Type B pancreatic cell (in vitro differentiated cells): ENCODE data around the gene RASGEF1C. TPM values are rescaled to one million over a fixed set of nuclear protein-coding genes. Genes with fewer than 3 reads are reported as not detected.

Experiments used
- DNase-seq: peaks from one replicate; pipeline ENCODE4 v3.0.0; 2021; ENCODE audit warnings: mixed read lengths; ENCODE audit not compliant: unreplicated experiment; ENCODE audit errors: extremely low spot score
- H3K27ac Mint-ChIP-seq: 2 replicates; pipeline ENCODE4 v1.8.0; 2021; ENCODE audit warnings: mild to moderate bottlenecking, mixed read lengths
- H3K27me3 Mint-ChIP-seq: 2 replicates; pipeline ENCODE4 v1.8.0; 2021; ENCODE audit warnings: mixed read lengths
- H3K36me3 Mint-ChIP-seq: 2 replicates; pipeline ENCODE4 v1.8.0; 2021; ENCODE audit warnings: mixed read lengths
- H3K4me1 Mint-ChIP-seq: one replicate; pipeline ENCODE4 v1.8.0; 2021; ENCODE audit warnings: mixed read lengths; ENCODE audit not compliant: unreplicated experiment
- H3K4me3 Mint-ChIP-seq: 2 replicates; pipeline ENCODE4 v1.8.0; 2021; ENCODE audit warnings: mild to moderate bottlenecking, mixed read lengths
- H3K9me3 Mint-ChIP-seq: 2 replicates; pipeline ENCODE4 v1.8.0; 2021; ENCODE audit warnings: mixed read lengths
- total RNA-seq: library from RNA; stranded (reverse); gene quantifications from 2 replicates; pipeline ENCODE4 v1.2.1, GENCODE V29; 2021; ENCODE audit warnings: low replicate concordance
- TF ChIP-seq, protein P1 (sequence below): fragments of 200-600 bp; sonication (generic); conservative IDR thresholded peaks from 2 replicates; pipeline ENCODE4 v1.5.0; 2021; ENCODE audit warnings: antibody characterized with exemption, mild to moderate bottlenecking

RASGEF1C gene
- total RNA-seq, 1 donor from 2014 or later = 0.77 TPM

GRCh38 chr5:180187767-180188166 is 21.2 kb downstream of the RASGEF1C start:
- H3K9me3 Mint-ChIP-seq = peaks cover 9% of the 10 kb centered on the region
- H3K27me3 Mint-ChIP-seq = peaks cover 3% of the 10 kb centered on the region
- H3K4me1 Mint-ChIP-seq = no peaks in the 10 kb centered on the region
- peaks cover 2% of the 10 kb centered on the region for H3K36me3 Mint-ChIP-seq
- no peak for DNase-seq
- H3K4me3 Mint-ChIP-seq = no peak overlapping the region
- H3K27ac Mint-ChIP-seq = no peak overlapping the region
- TF ChIP-seq, protein P1, sequence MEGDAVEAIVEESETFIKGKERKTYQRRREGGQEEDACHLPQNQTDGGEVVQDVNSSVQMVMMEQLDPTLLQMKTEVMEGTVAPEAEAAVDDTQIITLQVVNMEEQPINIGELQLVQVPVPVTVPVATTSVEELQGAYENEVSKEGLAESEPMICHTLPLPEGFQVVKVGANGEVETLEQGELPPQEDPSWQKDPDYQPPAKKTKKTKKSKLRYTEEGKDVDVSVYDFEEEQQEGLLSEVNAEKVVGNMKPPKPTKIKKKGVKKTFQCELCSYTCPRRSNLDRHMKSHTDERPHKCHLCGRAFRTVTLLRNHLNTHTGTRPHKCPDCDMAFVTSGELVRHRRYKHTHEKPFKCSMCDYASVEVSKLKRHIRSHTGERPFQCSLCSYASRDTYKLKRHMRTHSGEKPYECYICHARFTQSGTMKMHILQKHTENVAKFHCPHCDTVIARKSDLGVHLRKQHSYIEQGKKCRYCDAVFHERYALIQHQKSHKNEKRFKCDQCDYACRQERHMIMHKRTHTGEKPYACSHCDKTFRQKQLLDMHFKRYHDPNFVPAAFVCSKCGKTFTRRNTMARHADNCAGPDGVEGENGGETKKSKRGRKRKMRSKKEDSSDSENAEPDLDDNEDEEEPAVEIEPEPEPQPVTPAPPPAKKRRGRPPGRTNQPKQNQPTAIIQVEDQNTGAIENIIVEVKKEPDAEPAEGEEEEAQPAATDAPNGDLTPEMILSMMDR = no peak

- TF ChIP-seq, protein P1 = no peak
- H3K36me3 Mint-ChIP-seq = peaks cover 3% of the 10 kb centered on the region
- H3K27ac Mint-ChIP-seq = peak overlapping the region; percentile 24
Observed at GRCh38 chr5:180180846-180181245, 28.2 kb downstream of the RASGEF1C start.

DNA sequence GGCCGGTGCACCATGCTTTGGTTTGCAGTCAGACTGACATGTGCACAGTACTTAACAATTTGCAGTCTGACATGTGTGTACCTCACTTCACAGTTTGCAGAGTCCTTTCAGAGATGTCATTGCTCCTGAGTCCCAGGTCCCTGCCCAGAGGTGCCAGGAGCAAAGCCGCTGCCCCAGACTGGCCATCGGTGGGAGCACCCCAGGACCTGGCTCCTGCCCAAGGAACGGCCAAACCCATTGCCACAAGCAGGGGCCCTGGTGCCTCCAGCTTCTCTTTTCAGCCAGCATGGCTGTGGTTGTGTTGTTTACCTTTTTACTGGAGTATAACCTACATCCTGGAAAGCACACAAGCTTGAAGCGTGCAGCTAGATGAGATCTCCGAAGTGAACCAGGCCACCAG is 28.6 kb downstream of the RASGEF1C start:
- no peak overlapping the region for H3K27ac Mint-ChIP-seq
- TF ChIP-seq, protein P1 = no peak

More at GRCh38 chr5:180180846-180181245, 28.2 kb downstream of the RASGEF1C start:
- DNase-seq = no peak
- Mint-ChIP-seq H3K4me1 (peaks cover 20% of the 10 kb centered on the region), H3K27me3 (peaks cover 2% of the 10 kb centered on the region), H3K9me3 (no peaks in the 10 kb centered on the region), H3K4me3 (no peak overlapping the region)

GRCh38 chr5:180179442-180180420 is 29.3 kb downstream of the RASGEF1C start:
- Mint-ChIP-seq H3K36me3 (peaks cover 3% of the 10 kb centered on the region), H3K4me1 (peaks cover 20% of the 10 kb centered on the region), H3K27me3 (peaks cover 2% of the 10 kb centered on the region), H3K4me3 (peak overlapping the region; percentile 16), H3K9me3 (no peaks in the 10 kb centered on the region), H3K27ac (no peak overlapping the region)
- DNase-seq = no peak
- TF ChIP-seq, protein P1 = no peak

More for the DNA sequence above, 28.6 kb downstream of the RASGEF1C start:
- Mint-ChIP-seq H3K9me3 (no peaks in the 10 kb centered on the region), H3K4me3 (no peak overlapping the region), H3K36me3 (peaks cover 3% of the 10 kb centered on the region), H3K27me3 (peaks cover 2% of the 10 kb centered on the region), H3K4me1 (peaks cover 20% of the 10 kb centered on the region)
- no peak for DNase-seq

DNA sequence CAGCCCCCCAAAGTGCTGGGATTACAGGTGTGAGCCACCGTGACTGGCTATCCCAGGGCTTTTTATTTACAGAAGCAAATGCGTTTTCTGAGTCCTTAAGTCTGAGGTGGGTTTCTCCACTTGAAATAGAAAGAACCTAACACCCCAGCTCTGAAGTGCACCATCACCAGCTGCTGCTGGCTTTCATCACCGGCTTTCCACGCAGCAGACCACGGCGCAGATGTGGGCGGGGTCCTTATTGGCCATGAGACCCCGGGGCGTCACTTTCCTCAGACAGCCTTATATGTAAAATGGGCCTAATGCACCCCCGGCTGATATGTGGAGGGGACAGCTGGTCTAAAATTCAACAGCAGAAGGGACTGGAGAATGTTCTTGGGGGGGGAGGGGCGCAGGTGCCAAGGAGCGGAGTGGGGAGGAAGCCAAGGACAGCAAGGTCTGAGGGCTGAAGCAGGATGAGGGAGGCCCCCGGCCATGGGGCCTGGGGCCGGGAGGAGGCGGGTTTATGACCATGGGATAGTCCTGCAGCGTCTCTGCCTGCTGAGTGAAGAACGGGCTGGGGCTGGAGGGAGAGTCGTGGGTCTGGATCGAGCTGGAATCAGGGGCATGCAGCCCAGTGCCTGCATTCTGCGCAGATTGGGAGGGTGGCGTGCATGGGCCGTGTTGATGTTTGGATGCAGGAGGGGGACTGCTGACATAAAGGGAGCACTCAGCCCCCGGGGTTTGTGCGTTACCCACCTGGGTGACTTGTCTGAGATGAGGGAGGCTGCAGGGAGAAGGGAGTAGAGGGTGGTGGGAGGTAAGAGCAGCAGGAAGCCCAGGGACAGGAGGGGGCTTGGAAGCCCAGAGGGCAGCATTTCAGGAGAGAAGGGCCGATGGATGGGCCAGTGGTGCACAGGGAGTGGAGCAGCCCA is 30.2 kb downstream of the RASGEF1C start:
- peaks cover 2% of the 10 kb centered on the region for H3K27me3 Mint-ChIP-seq
- peaks cover 25% of the 10 kb centered on the region for H3K4me1 Mint-ChIP-seq
- no peak for DNase-seq
- H3K36me3 Mint-ChIP-seq = peaks cover 3% of the 10 kb centered on the region
- H3K27ac Mint-ChIP-seq = no peak overlapping the region
- TF ChIP-seq, protein P1 = no peak
- no peaks in the 10 kb centered on the region for H3K9me3 Mint-ChIP-seq
- no peak overlapping the region for H3K4me3 Mint-ChIP-seq
